CD4-positive, alpha-beta T cell (primary cell): ENCODE measurements around the gene THEM5. TPM values are rescaled to one million over a fixed set of nuclear protein-coding genes. Genes with fewer than 3 reads are reported as not detected.

Source experiments
- ATAC-seq: fragments of 200-7000 bp; cut with Tn5 transposase; one replicate; pipeline ENCODE4 v1.10.0; 2022; ENCODE audit warnings: mild to moderate bottlenecking; ENCODE audit not compliant: poor library complexity
- CTCF ChIA-PET: fragments of 350-600 bp; sonication (Branson Sonifier 250); formaldehyde crosslinking; loops from one replicate; lab custom pipeline; 2021; ENCODE audit warnings: antibody characterized with exemption, inconsistent platforms; lab: Charles Lee
- POLR2A ChIA-PET: fragments of 350-600 bp; sonication (Branson Sonifier 250); formaldehyde crosslinking; loops from one replicate; lab custom pipeline; 2021; ENCODE audit warnings: antibody characterized with exemption, inconsistent platforms; lab: Charles Lee
- DNase-seq, 14 experiments: peaks; one replicate each; pipeline ENCODE4 v3.0.0-alpha.2; 2013 to 2020; ENCODE audit warnings: mixed read lengths in 2 of 14
- H3K27ac ChIP-seq, 2 donors: one replicate each; pipeline versions ENCODE4 v1.5.1 to v1.7.0; 2013; ENCODE audit warnings: low read length in 2 of 2, low read depth in 1 of 2, mild to moderate bottlenecking in 1 of 2
- H3K27me3 ChIP-seq, 2 experiments: 1 replicate in 1 of 2; 2 replicates in 1 of 2; pipeline versions ENCODE4 v1.6.1 to v1.7.0; 2013; ENCODE audit warnings: low read length in 2 of 2, control low read depth in 1 of 2, mild to moderate bottlenecking in 1 of 2, moderate library complexity in 1 of 2; ENCODE audit not compliant: insufficient read depth in 2 of 2, control insufficient read depth in 1 of 2
- H3K36me3 ChIP-seq: one replicate; pipeline ENCODE4 v1.6.1; 2013; ENCODE audit warnings: low read length, control low read depth; ENCODE audit not compliant: insufficient read depth
- H3K4me1 ChIP-seq: one replicate; pipeline ENCODE4 v1.6.1; 2013; ENCODE audit warnings: low read length, control low read depth; ENCODE audit not compliant: insufficient read depth
- H3K4me3 ChIP-seq: one replicate; pipeline ENCODE4 v1.5.1; 2013; ENCODE audit warnings: mild to moderate bottlenecking, low read length, moderate library complexity
- H3K9me3 ChIP-seq, 2 experiments: 1 replicate in 1 of 2; 2 replicates in 1 of 2; pipeline versions ENCODE4 v1.6.1 to v1.7.0; 2013; ENCODE audit warnings: low read length in 2 of 2, mild to moderate bottlenecking in 2 of 2, control low read depth in 1 of 2, moderate library complexity in 1 of 2; ENCODE audit not compliant: control insufficient read depth in 1 of 2, insufficient read depth in 1 of 2
- H3K27ac Mint-ChIP-seq: one replicate; pipeline ENCODE4 v1.8.0; 2020; ENCODE audit warnings: mixed read lengths
- H3K27me3 Mint-ChIP-seq: one replicate; pipeline ENCODE4 v1.8.0; 2021; ENCODE audit warnings: mixed read lengths
- H3K36me3 Mint-ChIP-seq: one replicate; pipeline ENCODE4 v1.8.0; 2021; ENCODE audit warnings: low read depth, mixed read lengths
- H3K4me1 Mint-ChIP-seq: one replicate; pipeline ENCODE4 v1.8.0; 2021; ENCODE audit warnings: low read depth, mixed read lengths
- H3K4me3 Mint-ChIP-seq: one replicate; pipeline ENCODE4 v1.8.0; 2020; ENCODE audit warnings: mild to moderate bottlenecking, mixed read lengths
- H3K9me3 Mint-ChIP-seq: one replicate; pipeline ENCODE4 v1.8.0; 2020; ENCODE audit warnings: mixed read lengths
- intact Hi-C, 2 experiments: fragments of 100-400 bp; cut with DNase I in 1 of 2; cut with micrococcal nuclease in 1 of 2; formaldehyde crosslinking; loops; one replicate each; pipeline versions ENCODE4 v1.15.1 to v1.9.0; 2023 to 2025; cut with DNase I, micrococcal nuclease
- total RNA-seq, 174 experiments: library from RNA in 2 of 174; stranded (reverse) in 2 of 174; gene quantifications; one replicate each; pipeline ENCODE4 v1.2.3 and lab custom pipeline; 2021 to 2026
- TF ChIP-seq, protein P1 (sequence below): fragments of 200-600 bp; IDR thresholded peaks from one replicate; pipeline ENCODE4 v1.8.0; 2022; ENCODE audit warnings: antibody characterized with exemption, mild to moderate bottlenecking

Gene THEM5
- total RNA-seq, 2 experiments from 2014 or later: not detected

DNA sequence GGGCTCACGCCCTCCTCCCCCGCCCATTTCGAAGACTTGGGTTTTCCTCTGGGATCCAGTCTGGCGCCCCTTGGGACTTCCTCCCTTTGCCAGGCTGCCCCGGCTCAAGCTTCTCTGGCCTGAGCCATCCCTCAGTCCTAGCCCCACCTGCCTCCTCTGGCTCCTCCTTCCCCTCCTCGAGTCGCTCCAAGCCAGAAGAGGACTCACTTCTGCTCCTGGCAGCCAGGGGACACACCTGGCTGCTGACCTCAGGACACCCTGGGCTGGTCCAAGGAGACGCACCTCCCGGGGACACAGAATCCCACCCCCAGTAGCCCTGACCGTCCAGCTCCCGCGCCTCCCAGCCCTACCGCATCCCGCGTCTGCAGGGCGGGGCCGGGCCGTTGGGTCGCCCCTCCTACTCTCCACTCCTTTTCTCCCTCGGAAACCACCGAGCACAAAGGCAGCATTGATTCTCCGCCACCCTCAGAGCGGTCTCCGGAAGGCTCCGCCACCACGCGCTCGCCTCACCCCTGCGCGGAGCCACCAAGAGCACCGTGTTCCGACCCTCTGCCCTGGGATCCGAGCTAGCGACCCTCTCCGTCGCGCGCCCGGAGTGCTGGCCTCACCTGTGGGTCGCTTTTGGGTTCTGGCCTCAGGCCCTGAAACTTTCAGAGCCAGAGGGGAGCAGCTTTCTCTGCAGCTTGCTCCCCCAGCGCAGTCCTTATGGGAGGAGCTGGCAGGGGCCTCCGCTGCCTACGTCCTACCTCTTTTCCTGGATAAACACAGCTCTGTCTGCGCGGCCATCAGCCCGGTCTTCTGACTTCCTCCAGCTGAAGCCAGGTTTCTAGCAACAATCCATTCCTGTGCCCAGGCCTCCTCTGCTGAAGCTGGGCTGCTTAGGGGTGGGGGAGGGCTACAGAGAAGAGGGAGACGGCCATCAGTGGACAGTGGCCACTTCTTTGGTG lies 13.8 kb downstream of the THEM5 start, which contains the start of gene C2CD4D:
Gene C2CD4D, minus strand, starts transcription at position 364 of the 947 bp plus-strand sequence. CDS start 831 bp downstream, outside the sequence.
- peaks cover 0 to 5% of the 10 kb centered on the region in 2 experiments for H3K9me3 ChIP-seq
- H3K4me3 ChIP-seq: peak within 1 kb of the TSS; percentile 70
- no peaks in the 10 kb centered on the region for H3K27me3 Mint-ChIP-seq
- no peaks in the 10 kb centered on the region for H3K36me3 Mint-ChIP-seq
- ChIA-PET POLR2A (interaction anchor here (0.6 to 4.8 kb wide), 7 partner anchors 10 to 271 kb away, joined by 3 to 23 read pairs (median 7); partner anchors contain the start of genes MRPL9, TDRKH and THEM4), CTCF (interaction anchor here (1.3 to 2.1 kb wide), 4 partner anchors 9 to 153 kb away, joined by 3 to 8 read pairs (median 4); partner anchors contain the start of gene TDRKH)
- intact Hi-C loops: loop anchor here (2.0 to 5.0 kb wide), 2 partner anchors 245 to 382 kb away; partner anchors contain the start of gene POGZ (in 1 of the 2)
- H3K27ac ChIP-seq: peak within 1 kb of the TSS; percentile 54 to 90
- H3K27ac Mint-ChIP-seq: peak within 1 kb of the TSS; percentile 86
- peak; percentile 50 to 91 (median 59) for DNase-seq
- TF ChIP-seq, protein P1, sequence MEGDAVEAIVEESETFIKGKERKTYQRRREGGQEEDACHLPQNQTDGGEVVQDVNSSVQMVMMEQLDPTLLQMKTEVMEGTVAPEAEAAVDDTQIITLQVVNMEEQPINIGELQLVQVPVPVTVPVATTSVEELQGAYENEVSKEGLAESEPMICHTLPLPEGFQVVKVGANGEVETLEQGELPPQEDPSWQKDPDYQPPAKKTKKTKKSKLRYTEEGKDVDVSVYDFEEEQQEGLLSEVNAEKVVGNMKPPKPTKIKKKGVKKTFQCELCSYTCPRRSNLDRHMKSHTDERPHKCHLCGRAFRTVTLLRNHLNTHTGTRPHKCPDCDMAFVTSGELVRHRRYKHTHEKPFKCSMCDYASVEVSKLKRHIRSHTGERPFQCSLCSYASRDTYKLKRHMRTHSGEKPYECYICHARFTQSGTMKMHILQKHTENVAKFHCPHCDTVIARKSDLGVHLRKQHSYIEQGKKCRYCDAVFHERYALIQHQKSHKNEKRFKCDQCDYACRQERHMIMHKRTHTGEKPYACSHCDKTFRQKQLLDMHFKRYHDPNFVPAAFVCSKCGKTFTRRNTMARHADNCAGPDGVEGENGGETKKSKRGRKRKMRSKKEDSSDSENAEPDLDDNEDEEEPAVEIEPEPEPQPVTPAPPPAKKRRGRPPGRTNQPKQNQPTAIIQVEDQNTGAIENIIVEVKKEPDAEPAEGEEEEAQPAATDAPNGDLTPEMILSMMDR: no peak
- peak; percentile 78 for ATAC-seq
- peaks cover 5% of the 10 kb centered on the region for H3K36me3 ChIP-seq
- no peaks in the 10 kb centered on the region for H3K27me3 ChIP-seq
- no peaks in the 10 kb centered on the region for H3K9me3 Mint-ChIP-seq
- peaks cover 55% of the 10 kb centered on the region for H3K4me1 ChIP-seq
- peak within 1 kb of the TSS; percentile 85 for H3K4me3 Mint-ChIP-seq
- peaks cover 62% of the 10 kb centered on the region for H3K4me1 Mint-ChIP-seq

DNA sequence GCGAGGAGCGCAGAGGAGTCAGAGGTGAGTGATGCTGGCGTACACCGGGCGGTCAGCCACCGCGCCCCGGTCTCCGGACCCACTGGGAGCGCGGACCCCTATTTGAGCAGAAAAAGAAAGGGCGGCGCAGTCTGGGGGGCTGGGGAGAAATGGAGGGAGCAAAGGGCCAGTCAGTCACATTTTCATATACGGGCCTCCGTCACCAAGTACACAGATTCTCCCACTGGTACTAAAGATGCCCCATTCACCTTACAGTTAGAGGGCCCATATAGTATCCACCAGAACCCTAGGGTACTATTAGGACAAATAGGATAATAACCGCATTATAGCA lies 14.5 kb downstream of the THEM5 start:
- peaks cover 0 to 5% of the 10 kb centered on the region in 2 experiments for H3K9me3 ChIP-seq
- CTCF ChIA-PET: interaction anchor here (1.3 to 2.1 kb wide), 3 partner anchors 9 to 153 kb away, joined by 3 to 8 read pairs (median 5); partner anchors contain the start of gene TDRKH
- Mint-ChIP-seq H3K9me3 (no peaks in the 10 kb centered on the region), H3K27ac (peak overlapping the region; percentile 86), H3K36me3 (no peaks in the 10 kb centered on the region), H3K4me3 (peak overlapping the region; percentile 85), H3K4me1 (peaks cover 68% of the 10 kb centered on the region), H3K27me3 (no peaks in the 10 kb centered on the region)
- intact Hi-C loops: loop anchor here (2.0 to 5.0 kb wide), 2 partner anchors 244 to 382 kb away; partner anchors contain the start of gene POGZ (in 1 of the 2)
- no peaks in the 10 kb centered on the region for H3K27me3 ChIP-seq
- peak overlapping the region; percentile 70 for H3K4me3 ChIP-seq
- H3K4me1 ChIP-seq: peaks cover 62% of the 10 kb centered on the region
- no peak for ATAC-seq
- H3K36me3 ChIP-seq: peaks cover 3% of the 10 kb centered on the region
- TF ChIP-seq, protein P1: no peak
- no peak for DNase-seq
- H3K27ac ChIP-seq: peak overlapping the region; percentile 51 to 90
- POLR2A ChIA-PET: interaction anchor here (1.3 to 4.8 kb wide), 5 partner anchors 9 to 70 kb away, joined by 4 to 23 read pairs (median 8); partner anchors contain the start of genes TDRKH and THEM4
